NCI-H69 (cell line): ENCODE measurements around the gene ZNF292.
"Not testable (repeated sequence)": the region's sequence is repeated elsewhere in the genome, so short reads cannot be mapped to it uniquely, and the experiment has no call there.

ENCODE experiments used
- DNase-seq: peaks from one replicate; lab custom pipeline; 2025; lab: John Stamatoyannopoulos, UW

ZNF292 gene

DNA sequence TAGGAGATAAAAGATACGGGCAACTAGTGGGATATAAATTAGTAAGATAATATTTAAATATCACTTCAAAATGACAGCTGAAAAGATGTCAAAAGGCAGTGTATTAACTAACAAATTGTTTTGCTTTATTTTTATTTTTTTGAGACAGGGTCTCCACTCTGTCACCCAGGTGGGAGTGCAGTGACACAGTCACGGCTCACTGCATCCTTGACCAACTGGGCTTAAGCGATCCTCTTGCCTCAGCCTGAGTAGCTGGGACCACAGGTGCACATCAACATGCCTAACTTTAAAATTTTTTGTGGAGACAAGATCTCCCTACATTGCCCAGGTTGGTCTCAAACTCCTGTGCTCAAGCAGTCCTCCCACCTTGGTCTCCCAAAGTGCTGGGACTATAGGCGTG, 5.9 kb downstream of the ZNF292 start:
- no peak for DNase-seq

DNA sequence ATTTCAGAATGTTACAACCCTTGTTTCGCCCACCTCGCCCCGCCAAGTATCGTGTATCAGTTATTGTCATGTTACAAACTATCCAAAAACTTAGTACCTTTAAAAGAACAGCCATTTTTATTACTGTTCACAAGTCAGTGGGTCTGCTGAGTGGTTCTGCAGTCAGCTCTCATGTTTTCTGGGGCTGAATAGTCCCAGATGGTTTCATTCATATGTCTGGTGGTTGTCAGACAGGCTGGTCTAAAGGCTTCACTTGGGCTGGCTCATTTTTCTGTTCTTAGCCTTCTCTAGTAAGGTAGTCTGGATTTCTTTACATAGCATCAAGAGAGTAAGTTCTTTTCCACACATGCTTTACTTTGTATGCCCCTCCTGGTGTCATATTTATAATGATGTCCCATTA, 8.6 kb downstream of the ZNF292 start:
- no peak for DNase-seq

DNA sequence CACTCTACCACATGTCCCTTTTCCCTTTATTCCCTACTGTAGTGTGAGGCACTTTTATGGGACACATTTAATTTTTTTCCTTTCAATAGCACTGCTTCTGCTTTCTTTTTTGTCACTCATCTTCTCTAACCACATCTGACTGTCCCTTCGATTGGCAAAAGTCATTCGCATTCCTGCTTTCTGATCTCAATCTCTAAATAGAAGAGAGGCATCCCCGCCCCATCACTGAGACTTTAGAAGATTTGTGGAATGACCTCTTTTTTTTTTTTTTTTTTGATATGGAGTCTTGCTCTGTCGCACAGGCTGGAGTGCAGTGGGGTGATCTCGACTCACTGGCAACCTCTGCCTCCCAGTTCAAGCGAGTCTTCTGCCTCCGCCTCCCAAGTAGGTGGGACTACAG, 9.1 kb downstream of the ZNF292 start:
- DNase-seq, result no peak

- no peak for DNase-seq
Measured at GRCh38 chr6:87165185-87165584, 9.8 kb downstream of the ZNF292 start.

- DNase-seq, result peak; percentile 97
Measured at GRCh38 chr6:87171938-87172633, 16.7 kb downstream of the ZNF292 start.

DNA sequence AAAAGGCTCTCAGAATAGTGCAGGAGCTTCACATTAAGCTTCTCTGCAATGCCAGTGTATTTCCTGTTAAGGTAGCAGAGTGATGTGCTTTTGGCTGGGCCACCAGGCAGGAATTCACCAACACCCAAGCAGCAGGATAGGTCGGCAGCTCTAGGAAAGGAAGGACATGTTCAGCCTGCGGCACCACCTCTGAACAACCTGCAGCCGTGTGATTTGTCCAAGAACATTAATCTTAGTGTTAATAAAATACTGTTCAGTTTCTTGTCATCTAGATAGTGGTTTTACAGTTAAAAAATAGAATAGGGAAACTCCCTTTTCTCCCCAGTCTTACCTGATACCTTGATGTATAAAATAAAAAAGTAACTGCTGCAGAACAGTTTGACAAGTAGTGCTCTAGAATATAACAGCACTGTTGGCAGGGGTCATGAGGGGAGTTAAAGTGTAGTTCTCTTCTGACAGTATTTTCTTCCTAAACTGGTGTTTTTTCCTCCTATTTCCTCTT, 18.8 kb downstream of the ZNF292 start:
- peak; percentile 11 for DNase-seq

DNA sequence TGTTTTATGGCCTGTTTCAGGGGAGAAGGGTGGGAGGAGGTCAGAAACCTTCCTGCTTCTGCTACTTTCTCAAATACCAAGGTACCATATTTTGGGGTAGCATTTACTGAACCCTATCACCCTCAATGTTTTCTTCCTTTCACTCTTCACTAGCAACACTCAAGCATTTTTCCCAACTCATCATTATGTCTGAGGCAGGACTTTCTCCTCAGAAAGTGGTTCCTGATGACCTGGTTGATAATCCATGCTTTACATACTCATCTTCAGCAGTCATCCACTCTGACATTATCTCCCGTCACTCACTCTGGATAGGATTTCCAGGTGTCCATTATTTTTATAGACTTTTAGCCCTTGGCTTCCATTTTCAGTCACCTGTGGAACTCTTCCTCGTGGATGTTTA, 21.1 kb downstream of the ZNF292 start:
- no peak for DNase-seq

GRCh38 chr6:87180105-87180728, 24.9 kb downstream of the ZNF292 start:
- peak; percentile 64 for DNase-seq

DNA sequence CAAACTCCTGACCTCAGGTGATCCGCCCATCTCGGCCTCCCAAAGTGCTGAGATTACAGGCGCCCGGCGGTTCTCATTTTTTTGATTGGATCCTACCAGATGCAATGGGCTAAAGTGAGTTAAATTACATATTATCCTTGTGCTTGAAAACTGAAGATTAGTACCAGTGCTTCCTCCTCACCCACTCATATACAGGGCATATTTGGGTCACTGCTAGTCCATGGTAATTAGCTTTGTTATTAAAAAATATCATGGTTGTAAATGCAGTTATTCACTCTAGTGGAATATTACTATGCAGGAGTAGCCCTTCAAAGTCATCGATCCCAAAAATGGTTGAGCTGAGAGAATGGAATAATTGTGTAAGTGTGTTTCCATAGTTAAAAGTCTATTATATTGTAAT, 26.5 kb downstream of the ZNF292 start:
- DNase-seq, result no peak

DNA sequence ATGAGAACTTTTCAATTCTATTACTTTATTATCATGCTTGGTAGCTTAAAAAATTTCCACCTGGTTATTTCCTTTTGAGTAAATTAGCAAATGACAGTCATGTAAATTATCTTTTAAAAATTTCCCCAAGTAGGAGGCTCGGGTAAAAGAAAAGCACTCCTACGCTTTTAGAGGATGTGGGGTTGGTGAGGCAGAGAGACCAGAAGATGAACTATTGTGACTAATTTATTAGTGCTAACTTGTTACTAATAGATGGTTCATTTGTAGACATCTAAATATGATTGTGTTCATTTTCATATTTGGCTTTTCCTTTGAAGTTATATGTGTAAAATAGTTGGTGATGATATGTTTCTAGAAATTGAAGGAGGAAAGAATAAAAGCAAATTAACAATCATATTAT, 27.0 kb downstream of the ZNF292 start:
- no peak for DNase-seq

- DNase-seq, result no peak
Measured at GRCh38 chr6:87182940-87183339, 27.6 kb downstream of the ZNF292 start.

GRCh38 chr6:87183687-87184086, 28.3 kb downstream of the ZNF292 start:
- no peak for DNase-seq

DNA sequence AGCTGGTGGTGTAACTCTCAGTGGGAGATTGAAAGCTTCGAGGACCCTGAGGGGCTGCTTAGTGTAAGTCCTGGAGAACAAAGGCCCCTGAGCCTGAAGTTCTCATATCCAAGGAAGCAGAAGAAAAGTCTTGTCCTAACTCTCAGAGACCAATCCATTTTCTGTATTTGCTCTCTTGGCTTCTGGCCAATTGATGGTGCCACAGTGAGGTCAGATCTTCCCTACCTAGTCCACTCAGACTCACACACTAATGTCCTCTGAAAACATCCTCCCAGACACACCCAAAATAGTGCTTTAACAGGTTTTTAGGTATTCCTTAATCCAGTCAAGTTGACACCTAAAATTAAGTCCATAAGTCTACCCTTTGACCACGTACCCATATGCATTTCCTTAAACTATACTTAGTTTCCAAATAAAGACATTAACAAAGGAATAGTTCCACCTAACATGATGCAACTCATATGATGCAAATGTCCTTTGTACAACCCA, 29.4 kb downstream of the ZNF292 start:
- peak; percentile 62 for DNase-seq

GRCh38 chr6:87196275-87196842, 41.0 kb downstream of the ZNF292 start:
- DNase-seq, result no peak

- no peak for DNase-seq
Measured at GRCh38 chr6:87197547-87197946, 42.2 kb downstream of the ZNF292 start.

DNA sequence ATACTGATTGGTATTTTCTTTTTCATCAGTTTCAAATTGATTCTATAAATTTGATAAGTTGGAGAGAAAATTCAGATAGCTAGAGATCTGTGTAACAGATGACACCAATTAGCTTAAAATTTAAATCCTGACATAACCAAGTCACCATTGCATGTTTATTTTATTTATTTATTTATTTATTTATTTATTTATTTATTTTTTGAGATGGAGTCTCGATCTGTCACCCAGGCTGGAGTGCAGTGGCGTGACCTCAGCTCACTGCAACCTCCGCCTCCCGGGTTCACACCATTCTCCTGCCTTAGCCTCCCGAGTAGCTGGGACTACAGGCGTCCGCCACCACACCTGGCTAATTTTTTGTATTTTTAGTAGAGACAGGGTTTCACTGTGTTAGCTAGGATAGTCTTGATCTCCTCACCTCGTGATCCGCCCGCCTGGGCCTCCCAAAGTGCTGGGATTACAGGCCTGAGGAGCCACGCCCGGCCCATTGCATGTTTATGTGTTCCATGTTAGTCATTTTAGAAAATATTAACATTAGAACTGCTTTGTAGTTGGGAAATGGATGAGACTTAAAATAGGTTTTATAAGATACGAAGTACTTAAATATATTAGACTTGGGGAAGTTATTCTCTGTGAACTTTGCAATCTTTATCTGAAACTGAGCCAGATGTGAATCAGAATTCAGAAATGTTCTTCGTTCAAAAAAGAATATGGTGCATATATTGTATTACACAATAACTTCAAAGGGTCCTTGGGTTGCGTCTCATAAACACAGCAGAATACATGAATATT, 42.9 kb downstream of the ZNF292 start:
- not testable (repeated sequence) for DNase-seq

- peak; percentile 76 for DNase-seq
Measured at GRCh38 chr6:87199787-87200186, 44.4 kb downstream of the ZNF292 start.

DNA sequence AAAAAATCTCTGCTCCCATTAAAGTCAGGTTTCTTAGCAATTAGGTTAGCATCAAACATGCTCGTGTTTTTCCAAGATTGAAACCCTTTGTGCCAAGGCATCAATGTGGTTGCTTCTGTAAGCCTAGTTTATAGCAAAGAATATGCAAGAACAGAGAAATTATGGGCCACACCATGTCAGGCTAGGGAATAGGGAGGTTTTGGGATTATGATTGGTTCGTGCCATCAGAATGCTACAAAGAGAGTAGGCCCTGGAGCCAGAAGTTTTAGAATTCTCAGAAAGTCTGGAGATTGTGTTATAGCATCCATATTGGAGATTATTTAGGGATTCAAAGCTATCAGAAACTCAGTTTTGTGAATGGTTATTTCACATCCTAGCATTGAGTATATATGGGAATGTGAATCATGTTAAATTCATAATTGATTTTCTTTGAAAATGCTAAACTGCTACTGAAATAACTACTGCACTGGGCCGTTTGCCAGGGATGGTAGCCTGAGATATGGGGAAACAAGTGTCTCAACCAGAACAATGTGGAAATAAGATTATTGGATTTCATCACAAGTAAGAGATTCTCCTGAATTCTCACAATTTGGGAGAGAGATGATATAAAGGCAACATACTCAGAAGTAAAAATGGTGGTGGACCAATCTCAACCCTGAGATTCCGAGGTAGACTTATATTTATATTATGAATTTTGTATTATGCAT, 45.3 kb downstream of the ZNF292 start:
- no peak for DNase-seq

GRCh38 chr6:87203448-87204023, 48.2 kb downstream of the ZNF292 start:
- no peak for DNase-seq

DNA sequence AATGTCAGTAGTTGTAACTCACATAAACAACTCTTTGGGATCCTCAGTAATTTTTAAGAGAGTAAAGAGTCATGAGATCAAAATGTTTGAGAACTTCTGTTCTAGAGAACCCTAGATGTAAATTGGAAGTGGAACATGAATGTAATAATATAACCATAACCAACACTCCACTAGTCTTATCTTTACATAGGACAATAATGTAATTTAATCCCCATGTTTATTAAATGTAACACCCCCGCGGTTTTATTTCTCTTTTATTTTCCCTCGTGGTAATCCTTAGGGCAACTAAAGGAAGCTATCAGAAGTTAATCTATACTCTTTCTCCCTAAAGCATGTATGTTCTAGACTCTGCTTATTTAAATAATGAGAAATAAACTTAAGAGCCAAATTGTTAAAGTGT, 54.4 kb downstream of the ZNF292 start:
- no peak for DNase-seq

- no peak for DNase-seq
Measured at GRCh38 chr6:87210979-87211378, 55.6 kb downstream of the ZNF292 start.
